CD4-positive, alpha-beta T cell treated with Interleukin-15 for 4 hours (primary cell): ENCODE measurements around the gene NACC1.

Experiments
- DNase-seq: peaks from one replicate; pipeline ENCODE4 v3.0.0-alpha.2; 2020; ENCODE audit warnings: low spot score

The NACC1 gene

GRCh38 chr19:13117772-13118423 is at the start of gene NACC1:
Gene NACC1, plus strand, starts transcription at chr19:13118264. Its CDS starts 16,944 bp downstream, at chr19:13135208.
- DNase-seq, result peak; percentile 89

- no peak for DNase-seq
Measured at GRCh38 chr19:13069415-13070359, 48.4 kb upstream of the NACC1 start.

GRCh38 chr19:13070425-13071140 is 47.5 kb upstream of the NACC1 start:
- no peak for DNase-seq

- no peak for DNase-seq
Measured at GRCh38 chr19:13071444-13072187, 46.4 kb upstream of the NACC1 start.

GRCh38 chr19:13072188-13072908 is 45.7 kb upstream of the NACC1 start:
- no peak for DNase-seq

- no peak for DNase-seq
Measured at GRCh38 chr19:13073263-13073662, 44.8 kb upstream of the NACC1 start.

GRCh38 chr19:13074378-13074777 is 43.7 kb upstream of the NACC1 start:
- no peak for DNase-seq

- no peak for DNase-seq
Measured at GRCh38 chr19:13076320-13076719, 41.7 kb upstream of the NACC1 start.

- DNase-seq, result no peak
Measured at GRCh38 chr19:13076787-13077186, 41.3 kb upstream of the NACC1 start.

GRCh38 chr19:13077240-13077639 is 40.8 kb upstream of the NACC1 start:
- DNase-seq, result no peak

GRCh38 chr19:13078381-13078780 is 39.7 kb upstream of the NACC1 start:
- no peak for DNase-seq

- DNase-seq, result no peak
Measured at GRCh38 chr19:13078897-13079541, 39.0 kb upstream of the NACC1 start.

GRCh38 chr19:13079542-13079986 is 38.5 kb upstream of the NACC1 start:
- no peak for DNase-seq

- no peak for DNase-seq
Measured at GRCh38 chr19:13082192-13083007, 35.7 kb upstream of the NACC1 start.

- no peak for DNase-seq
Measured at GRCh38 chr19:13083008-13083404, 35.1 kb upstream of the NACC1 start.

- no peak for DNase-seq
Measured at GRCh38 chr19:13083627-13084026, 34.4 kb upstream of the NACC1 start.

- DNase-seq, result no peak
Measured at GRCh38 chr19:13085666-13086065, 32.4 kb upstream of the NACC1 start.

- no peak for DNase-seq
Measured at GRCh38 chr19:13086341-13086740, 31.7 kb upstream of the NACC1 start.

GRCh38 chr19:13087295-13087694 is 30.8 kb upstream of the NACC1 start:
- no peak for DNase-seq
